Sigmoid colon (tissue), 7 donors: ENCODE results near the gene TNFRSF25. TPM values are rescaled to one million over a fixed set of nuclear protein-coding genes. Genes with fewer than 3 reads are reported as not detected.

Experiments used
- DNase-seq: peaks from one replicate; pipeline ENCODE4 v3.0.0-alpha.2; 2019
- H3K27ac ChIP-seq, 4 donors: fragments of 200-600 bp; sonication (generic); one replicate each; pipeline ENCODE4 v1.5.1; 2016 to 2019; ENCODE audit warnings: mild to moderate bottlenecking in 1 of 4
- H3K27me3 ChIP-seq, 3 donors: fragments of 200-600 bp; sonication (generic); one replicate each; pipeline ENCODE4 v1.5.1; 2019; ENCODE audit warnings: mild to moderate bottlenecking in 1 of 3
- H3K36me3 ChIP-seq, 4 donors: fragments of 200-600 bp; sonication (generic); one replicate each; pipeline ENCODE4 v1.5.1; 2016 to 2019
- H3K4me1 ChIP-seq, 4 donors: fragments of 200-600 bp; sonication (generic); one replicate each; pipeline ENCODE4 v1.5.1; 2017 to 2019
- H3K4me3 ChIP-seq, 4 donors: fragments of 200-600 bp; sonication (generic); one replicate each; pipeline ENCODE4 v1.5.1; 2017 to 2019; ENCODE audit warnings: mild to moderate bottlenecking in 2 of 4, moderate library complexity in 1 of 4
- H3K9me3 ChIP-seq, 4 donors: fragments of 200-600 bp in 3 of 4; sonication (generic) in 3 of 4; one replicate each; pipeline versions ENCODE4 v1.5.1 to v1.6.1; 2013 to 2019
- CTCF ChIP-seq, 4 experiments: fragments of 450-650 bp in 3 of 4; fragments of 200-600 bp in 1 of 4; IDR thresholded peaks; one replicate each; pipeline ENCODE4 v1.5.1; 2016 to 2019; ENCODE audit warnings: antibody characterized with exemption in 4 of 4, mild to moderate bottlenecking in 3 of 4, moderate library complexity in 2 of 4
- EP300 ChIP-seq, 4 donors: sonication (generic); formaldehyde crosslinking; IDR thresholded peaks; one replicate each; pipeline ENCODE4 v1.6.1; 2017; ENCODE audit warnings: antibody characterized with exemption in 4 of 4
- POLR2A ChIP-seq, 2 donors: fragments of 450-650 bp; IDR thresholded peaks; one replicate each; pipeline ENCODE4 v1.6.1; 2016; ENCODE audit warnings: antibody characterized with exemption in 2 of 2, mild to moderate bottlenecking in 2 of 2, moderate library complexity in 2 of 2
- POLR2AphosphoS5 ChIP-seq, 4 donors: sonication (generic); formaldehyde crosslinking; IDR thresholded peaks; one replicate each; pipeline ENCODE4 v1.6.1; 2017; ENCODE audit warnings: antibody characterized with exemption in 4 of 4
- WGBS, 2 donors: extraction: QIAGEN DNeasy Blood & Tissue Kit; methylation state at CpG; one replicate each; pipeline ENCODE4 v1.1.7; 2013; 5-methylcytosine and 5-hydroxymethylcytosine counted together
- intact Hi-C: fragments of 100-400 bp; cut with DNase I; formaldehyde crosslinking; loops from one replicate; pipeline ENCODE4 v1.15.1; 2023
- polyA plus RNA-seq, 3 donors: library from polyadenylated mRNA; stranded (reverse); fragments of 200-250 nt; gene quantifications; one replicate each; pipeline ENCODE4 v1.2.3, GENCODE V29; 2013
- total RNA-seq, 4 donors: library from RNA; depleted of rRNA; stranded (reverse); fragments of >200 nt; gene quantifications; one replicate each; pipeline ENCODE4 v1.1.0, GENCODE V29; 2016
- donor health status: healthy with polysubstance abuse.
- donor health status: Bipolar disorder and iron deficiency.
- donor health status: healthy.

Gene TNFRSF25
- total and polyA plus RNA-seq, 7 donors: 2.5 to 65.9 (median 6.8) TPM

DNA sequence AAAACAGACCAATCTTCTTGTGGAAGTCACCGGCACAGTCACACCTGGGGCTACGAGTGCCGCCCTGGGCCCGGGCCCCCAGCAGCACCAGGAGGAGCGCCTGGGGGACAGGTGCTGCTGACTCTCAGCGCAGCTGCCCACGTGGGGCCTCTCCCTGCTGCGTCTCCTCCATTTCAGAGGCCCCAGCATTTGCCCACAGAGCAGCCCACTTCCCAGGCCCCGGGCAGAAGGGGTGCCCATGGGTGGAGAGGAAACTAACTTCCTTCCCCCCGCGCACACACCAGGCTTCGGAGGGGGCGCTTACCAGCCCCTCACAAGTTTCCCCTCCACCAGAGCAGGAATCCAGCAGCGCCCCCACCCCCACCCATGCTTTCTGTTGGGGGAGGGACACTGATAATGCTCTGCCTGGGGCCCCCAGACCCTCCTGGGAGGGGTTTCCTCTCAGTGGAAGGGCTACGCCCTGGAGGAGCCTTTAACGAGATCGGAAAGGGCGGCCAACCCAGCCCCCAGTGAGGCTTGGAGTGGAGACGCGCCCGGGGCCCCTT lies 440 bp downstream of the TNFRSF25 start:
- H3K27ac ChIP-seq: no peak overlapping the region
- intact Hi-C loops: no loop called here

DNA sequence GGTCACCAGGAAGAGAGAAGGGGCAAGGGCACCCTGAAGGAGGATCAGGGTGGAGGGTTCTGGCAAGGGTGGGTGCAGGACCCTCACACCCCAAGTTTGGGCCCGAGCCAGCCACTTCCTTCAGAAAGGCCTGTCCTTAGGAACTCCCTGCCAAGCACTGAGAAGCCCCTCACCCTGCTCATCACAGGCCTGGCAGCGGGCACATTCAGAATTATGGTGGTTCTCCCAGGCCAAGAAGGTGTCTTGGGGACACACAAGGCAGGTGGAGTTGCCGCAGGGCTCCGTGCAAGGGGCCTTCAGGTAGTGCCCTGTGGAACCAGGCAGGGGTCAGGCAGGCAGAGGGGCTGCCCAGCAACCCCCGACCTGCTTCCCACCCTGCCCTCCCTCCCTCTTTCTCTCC lies 1.1 kb downstream of the TNFRSF25 start:
- intact Hi-C loops: no loop called here
- H3K27me3 ChIP-seq: peaks cover 18 to 62% (median 42%) of the 10 kb centered on the region in 3 donors
- peaks cover 0 to 12% (median 0%) of the 10 kb centered on the region in 4 donors for H3K36me3 ChIP-seq
- H3K9me3 ChIP-seq: no peaks in the 10 kb centered on the region
- H3K4me3 ChIP-seq: no peak overlapping the region
- H3K27ac ChIP-seq: no peak overlapping the region
- peaks cover 0 to 7% (median 0%) of the 10 kb centered on the region in 4 donors for H3K4me1 ChIP-seq
- WGBS, 2 donors: 69 to 73% methylated on average over 5 of the region's 5 CpGs
- no peak for TF ChIP-seq POLR2A (IDR thresholded peaks at IDR 0.05)
- DNase-seq: no peak

More for the DNA sequence above, 440 bp downstream of the TNFRSF25 start:
- Histone ChIP-seq H3K27me3 (peaks cover 14 to 56% (median 42%) of the 10 kb centered on the region in 3 donors), H3K4me3 (peak overlapping the region in 1 of 4 donors; percentile 13), H3K4me1 (peaks cover 0 to under 1% (median 0%) of the 10 kb centered on the region in 4 donors), H3K9me3 (no peaks in the 10 kb centered on the region), H3K36me3 (peaks cover 0 to 18% (median 0%) of the 10 kb centered on the region in 4 donors)
- TF ChIP-seq POLR2A (IDR thresholded peaks at IDR 0.05): no peak
- TF ChIP-seq CTCF (IDR thresholded peaks at IDR 0.05): no peak
- TF ChIP-seq POLR2AphosphoS5 (IDR thresholded peaks at IDR 0.05): no peak
- no peak for TF ChIP-seq EP300 (IDR thresholded peaks at IDR 0.05)
- DNase-seq: no peak
- WGBS, 2 donors: 26 to 67% methylated on average over 21 of the region's 21 CpGs

DNA sequence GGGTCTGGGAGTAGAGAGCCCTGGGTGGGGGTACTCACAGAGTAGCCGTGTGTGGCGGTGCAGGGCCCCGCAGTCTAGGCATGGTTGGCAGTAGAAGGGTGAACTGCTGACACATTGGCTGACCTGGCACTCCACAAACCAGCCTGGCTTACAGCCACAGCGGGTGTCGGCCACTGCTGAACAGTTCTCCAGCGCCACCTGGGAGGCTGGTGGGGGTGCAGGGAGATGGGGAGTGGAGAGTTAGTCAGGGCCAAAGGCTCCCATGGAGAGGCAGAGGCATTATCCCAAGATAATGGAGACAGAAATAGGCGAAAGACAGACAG lies 1.5 kb downstream of the TNFRSF25 start:
- peaks cover 18 to 66% (median 42%) of the 10 kb centered on the region in 3 donors for H3K27me3 ChIP-seq
- TF ChIP-seq POLR2A (IDR thresholded peaks at IDR 0.05) (no peak), EP300 (IDR thresholded peaks at IDR 0.05) (no peak), CTCF (IDR thresholded peaks at IDR 0.05) (no peak), POLR2AphosphoS5 (IDR thresholded peaks at IDR 0.05) (no peak)
- no peak overlapping the region for H3K4me3 ChIP-seq
- intact Hi-C loops: no loop called here
- H3K36me3 ChIP-seq: peaks cover 0 to 7% (median 0%) of the 10 kb centered on the region in 4 donors
- WGBS, 2 donors: 48 to 69% methylated on average over 7 of the region's 7 CpGs
- H3K9me3 ChIP-seq: no peaks in the 10 kb centered on the region
- no peak overlapping the region for H3K27ac ChIP-seq
- DNase-seq: no peak
- H3K4me1 ChIP-seq: peaks cover 0 to 10% (median 0%) of the 10 kb centered on the region in 4 donors

- Histone ChIP-seq H3K4me3 (no peak overlapping the region), H3K9me3 (no peaks in the 10 kb centered on the region), H3K4me1 (peaks cover 0 to 10% (median 0%) of the 10 kb centered on the region in 4 donors), H3K27me3 (peaks cover 18 to 79% (median 42%) of the 10 kb centered on the region in 3 donors), H3K36me3 (no peaks in the 10 kb centered on the region), H3K27ac (no peak overlapping the region)
- 87 to 100% methylated on average over 1 of the region's 1 CpG for WGBS, 2 donors
- intact Hi-C loops: no loop called here
- TF ChIP-seq EP300 (IDR thresholded peaks at IDR 0.05) (no peak), CTCF (IDR thresholded peaks at IDR 0.05) (no peak), POLR2A (IDR thresholded peaks at IDR 0.05) (no peak), POLR2AphosphoS5 (IDR thresholded peaks at IDR 0.05) (no peak)
- DNase-seq: no peak
Measured at GRCh38 chr1:6463120-6463412, 2.9 kb downstream of the TNFRSF25 start.

- no peak overlapping the region for H3K4me3 ChIP-seq
- H3K36me3 ChIP-seq: no peaks in the 10 kb centered on the region
- 88 to 91% methylated on average over 13 of the region's 13 CpGs for WGBS, 2 donors
- TF ChIP-seq EP300 (IDR thresholded peaks at IDR 0.05): no peak
- TF ChIP-seq POLR2A (IDR thresholded peaks at IDR 0.05): no peak
- no peak for TF ChIP-seq POLR2AphosphoS5 (IDR thresholded peaks at IDR 0.05)
- TF ChIP-seq CTCF (IDR thresholded peaks at IDR 0.05): no peak
- H3K9me3 ChIP-seq: no peaks in the 10 kb centered on the region
- DNase-seq: no peak
- intact Hi-C loops: no loop called here
- H3K27me3 ChIP-seq: peaks cover 18 to 83% (median 42%) of the 10 kb centered on the region in 3 donors
- peaks cover 0 to 10% (median 0%) of the 10 kb centered on the region in 4 donors for H3K4me1 ChIP-seq
- H3K27ac ChIP-seq: no peak overlapping the region
Measured at GRCh38 chr1:6462412-6463119, 3.4 kb downstream of the TNFRSF25 start.
